ENCODE data around the gene EVL.

DNA sequence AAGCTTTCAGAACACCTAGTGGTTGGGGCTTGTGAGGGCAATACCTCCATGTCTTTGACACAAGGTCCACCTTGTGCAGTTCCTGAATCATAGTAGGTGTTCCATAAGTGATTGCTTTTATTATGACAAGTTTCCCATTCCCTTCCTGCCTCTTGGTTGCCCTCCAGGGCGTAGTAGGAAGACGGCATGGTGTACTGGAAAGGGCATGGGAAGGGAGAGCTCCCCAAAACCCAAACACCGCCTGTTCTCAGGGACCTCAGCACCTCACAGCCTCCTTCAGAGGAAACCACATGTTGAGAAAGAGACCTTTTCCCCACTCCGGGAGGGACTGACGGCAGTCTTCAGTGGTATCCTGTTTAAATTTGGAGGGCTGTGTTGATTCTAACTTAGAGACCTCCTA is 21.1 kb downstream of the EVL start:
- TF ChIP-seq, protein P1, sequence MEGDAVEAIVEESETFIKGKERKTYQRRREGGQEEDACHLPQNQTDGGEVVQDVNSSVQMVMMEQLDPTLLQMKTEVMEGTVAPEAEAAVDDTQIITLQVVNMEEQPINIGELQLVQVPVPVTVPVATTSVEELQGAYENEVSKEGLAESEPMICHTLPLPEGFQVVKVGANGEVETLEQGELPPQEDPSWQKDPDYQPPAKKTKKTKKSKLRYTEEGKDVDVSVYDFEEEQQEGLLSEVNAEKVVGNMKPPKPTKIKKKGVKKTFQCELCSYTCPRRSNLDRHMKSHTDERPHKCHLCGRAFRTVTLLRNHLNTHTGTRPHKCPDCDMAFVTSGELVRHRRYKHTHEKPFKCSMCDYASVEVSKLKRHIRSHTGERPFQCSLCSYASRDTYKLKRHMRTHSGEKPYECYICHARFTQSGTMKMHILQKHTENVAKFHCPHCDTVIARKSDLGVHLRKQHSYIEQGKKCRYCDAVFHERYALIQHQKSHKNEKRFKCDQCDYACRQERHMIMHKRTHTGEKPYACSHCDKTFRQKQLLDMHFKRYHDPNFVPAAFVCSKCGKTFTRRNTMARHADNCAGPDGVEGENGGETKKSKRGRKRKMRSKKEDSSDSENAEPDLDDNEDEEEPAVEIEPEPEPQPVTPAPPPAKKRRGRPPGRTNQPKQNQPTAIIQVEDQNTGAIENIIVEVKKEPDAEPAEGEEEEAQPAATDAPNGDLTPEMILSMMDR (IDR thresholded peaks at IDR 0.05), result no peak
- TF ChIP-seq POLR2A (IDR thresholded peaks at IDR 0.05), result no peak

Measured in testis (tissue), 2 donors.